Breast epithelium (tissue), 4 donors: ENCODE results near the gene RRP1. TPM values are rescaled to one million over a fixed set of nuclear protein-coding genes. Genes with fewer than 3 reads are reported as not detected.

Source experiments
- DNase-seq, 2 donors: peaks; one replicate each; pipeline ENCODE4 v3.0.0-alpha.2; 2019; ENCODE audit warnings: low spot score in 2 of 2
- H3K27ac ChIP-seq, 2 donors: fragments of 200-600 bp; sonication (generic) in 1 of 2; one replicate each; pipeline ENCODE4 v1.5.1; 2016 to 2019; ENCODE audit warnings: mild to moderate bottlenecking in 1 of 2
- H3K27me3 ChIP-seq, 2 donors: fragments of 200-600 bp; sonication (generic) in 1 of 2; one replicate each; pipeline versions ENCODE4 v1.5.1 to v1.6.0; 2017 to 2019; ENCODE audit warnings: control low read depth in 1 of 2, mild to moderate bottlenecking in 1 of 2
- H3K36me3 ChIP-seq: fragments of 200-600 bp; one replicate; pipeline ENCODE4 v1.5.1; 2019
- H3K4me1 ChIP-seq, 2 donors: fragments of 200-600 bp; sonication (generic); one replicate each; pipeline ENCODE4 v1.5.1; 2016 to 2019; ENCODE audit warnings: control low read depth in 1 of 2
- H3K4me3 ChIP-seq, 3 donors: fragments of 200-600 bp; sonication (generic); 1 replicate in 2 of 3; 2 replicates in 1 of 3; pipeline ENCODE4 v1.5.1; 2016 to 2019; ENCODE audit warnings: mild to moderate bottlenecking in 3 of 3, moderate library complexity in 2 of 3
- H3K9me3 ChIP-seq, 2 donors: fragments of 200-600 bp; sonication (generic) in 1 of 2; one replicate each; pipeline ENCODE4 v1.5.1; 2016 to 2019; ENCODE audit warnings: control low read depth in 1 of 2
- POLR2A ChIP-seq: fragments of 450-650 bp; IDR thresholded peaks from one replicate; pipeline ENCODE4 v1.6.1; 2016; ENCODE audit warnings: antibody characterized with exemption, mild to moderate bottlenecking, moderate library complexity
- POLR2AphosphoS5 ChIP-seq, 3 donors: sonication (generic); formaldehyde crosslinking; IDR thresholded peaks; one replicate each; pipeline ENCODE4 v1.6.1; 2017; ENCODE audit warnings: antibody characterized with exemption in 3 of 3
- intact Hi-C: fragments of 100-400 bp; cut with DNase I; formaldehyde crosslinking; loops from one replicate; pipeline ENCODE4 v1.15.1; 2023; ENCODE audit warnings: low total_unique reads
- total RNA-seq, 3 donors: library from RNA; depleted of rRNA; stranded (reverse); fragments of >200 nt; gene quantifications; one replicate each; pipeline ENCODE4 v1.1.0, GENCODE V29; 2016
- TF ChIP-seq, protein P1 (sequence below), 3 donors: fragments of 450-650 bp; IDR thresholded peaks; one replicate each; pipeline ENCODE4 v1.5.1; 2016 to 2017; ENCODE audit warnings: antibody characterized with exemption in 3 of 3, mild to moderate bottlenecking in 3 of 3, moderate library complexity in 3 of 3

The RRP1 gene
- total RNA-seq, 3 donors from 2014 or later = 15.4 to 22.9 (median 16.5) TPM

DNA sequence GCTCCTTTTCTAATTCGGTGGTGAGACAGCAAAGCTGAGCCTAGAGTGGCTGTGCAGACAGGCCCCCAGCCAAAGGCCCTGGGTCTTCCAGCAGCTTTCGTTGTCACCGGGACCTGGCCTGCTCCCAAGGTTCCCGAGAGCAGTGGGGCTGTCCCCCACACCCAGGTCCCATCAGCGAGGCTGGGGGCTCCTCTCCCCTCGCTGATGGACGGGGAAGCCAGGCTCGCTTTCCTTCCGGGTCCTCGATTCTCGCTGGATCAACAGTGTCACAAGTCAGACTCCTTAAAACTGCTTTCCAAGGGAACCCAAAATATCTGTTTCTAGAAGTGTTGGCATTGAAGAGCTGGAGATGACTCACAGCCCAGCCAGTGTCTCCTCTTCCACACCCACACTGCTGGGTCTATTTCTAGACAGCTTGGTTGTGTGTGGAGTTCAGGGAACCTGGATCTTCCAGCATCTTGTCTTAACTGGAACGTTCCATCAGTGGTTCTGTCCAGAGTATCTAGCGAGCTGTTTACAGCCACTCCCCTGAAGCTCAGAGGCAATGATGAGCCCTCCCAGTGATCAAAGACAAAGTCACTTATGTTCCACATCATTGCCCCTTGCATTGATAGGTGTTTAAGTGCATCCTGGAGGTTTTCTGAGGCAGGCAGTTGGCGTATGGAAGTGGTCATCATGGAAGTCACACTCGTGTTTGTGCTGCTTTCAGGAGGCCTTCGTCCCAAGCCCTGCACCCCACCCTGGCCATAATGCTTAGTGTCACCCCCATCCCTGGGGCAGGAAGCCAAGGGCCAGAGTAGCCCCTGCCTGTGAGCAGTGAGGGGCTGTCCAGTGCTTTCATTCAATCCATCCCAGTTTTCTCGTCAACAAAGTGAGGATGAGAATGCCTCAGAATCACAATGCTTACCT is 35.2 kb downstream of the RRP1 start:
- no peak for DNase-seq
- H3K4me3 ChIP-seq = no peak overlapping the region

DNA sequence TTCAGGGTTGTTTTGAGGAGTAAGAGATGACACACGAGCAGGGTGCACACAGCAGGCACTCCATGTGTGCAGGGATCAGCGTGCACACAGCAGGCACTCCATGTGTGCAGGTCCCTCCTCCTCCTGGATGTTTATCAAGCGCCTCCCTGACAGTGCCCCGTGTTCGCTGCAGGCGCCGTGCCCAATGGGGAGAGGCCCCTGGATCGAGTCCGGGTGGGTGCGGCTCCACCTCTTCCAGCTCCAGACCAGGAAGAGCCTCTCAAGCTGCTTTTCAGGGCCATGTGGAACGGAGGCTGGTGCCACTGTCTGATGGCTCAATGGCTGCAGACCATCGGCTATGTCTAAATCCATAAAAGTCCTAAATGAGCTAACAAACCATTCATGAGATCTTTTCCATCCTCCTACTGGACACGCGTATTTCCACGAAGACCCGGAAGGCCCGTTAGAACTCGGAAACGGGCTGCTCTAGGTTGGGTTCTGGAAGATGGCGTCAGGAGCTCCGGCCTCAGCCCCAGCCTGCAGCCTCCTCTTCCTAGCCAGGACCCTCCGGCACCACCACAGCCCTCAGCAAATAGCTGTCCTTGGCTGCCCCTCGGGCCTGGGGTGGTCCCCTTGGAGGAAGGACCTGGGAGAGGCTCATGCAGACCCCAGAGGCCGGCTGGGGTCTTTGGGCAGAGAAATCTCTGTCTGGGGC is 36.0 kb downstream of the RRP1 start:
- intact Hi-C loops = no loop called here
- no peak for DNase-seq
- no peaks in the 10 kb centered on the region for H3K36me3 ChIP-seq

More for the DNA sequence above, 35.2 kb downstream of the RRP1 start:
- Histone ChIP-seq H3K36me3 (no peaks in the 10 kb centered on the region), H3K27ac (no peak overlapping the region), H3K27me3 (peaks cover 0 to 3% of the 10 kb centered on the region in 2 donors), H3K9me3 (no peaks in the 10 kb centered on the region), H3K4me1 (no peaks in the 10 kb centered on the region)
- intact Hi-C loops = no loop called here
- TF ChIP-seq POLR2AphosphoS5 (IDR thresholded peaks at IDR 0.05) (no peak), POLR2A (no peak)
- TF ChIP-seq, protein P1, sequence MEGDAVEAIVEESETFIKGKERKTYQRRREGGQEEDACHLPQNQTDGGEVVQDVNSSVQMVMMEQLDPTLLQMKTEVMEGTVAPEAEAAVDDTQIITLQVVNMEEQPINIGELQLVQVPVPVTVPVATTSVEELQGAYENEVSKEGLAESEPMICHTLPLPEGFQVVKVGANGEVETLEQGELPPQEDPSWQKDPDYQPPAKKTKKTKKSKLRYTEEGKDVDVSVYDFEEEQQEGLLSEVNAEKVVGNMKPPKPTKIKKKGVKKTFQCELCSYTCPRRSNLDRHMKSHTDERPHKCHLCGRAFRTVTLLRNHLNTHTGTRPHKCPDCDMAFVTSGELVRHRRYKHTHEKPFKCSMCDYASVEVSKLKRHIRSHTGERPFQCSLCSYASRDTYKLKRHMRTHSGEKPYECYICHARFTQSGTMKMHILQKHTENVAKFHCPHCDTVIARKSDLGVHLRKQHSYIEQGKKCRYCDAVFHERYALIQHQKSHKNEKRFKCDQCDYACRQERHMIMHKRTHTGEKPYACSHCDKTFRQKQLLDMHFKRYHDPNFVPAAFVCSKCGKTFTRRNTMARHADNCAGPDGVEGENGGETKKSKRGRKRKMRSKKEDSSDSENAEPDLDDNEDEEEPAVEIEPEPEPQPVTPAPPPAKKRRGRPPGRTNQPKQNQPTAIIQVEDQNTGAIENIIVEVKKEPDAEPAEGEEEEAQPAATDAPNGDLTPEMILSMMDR (IDR thresholded peaks at IDR 0.05) = no peak

DNA sequence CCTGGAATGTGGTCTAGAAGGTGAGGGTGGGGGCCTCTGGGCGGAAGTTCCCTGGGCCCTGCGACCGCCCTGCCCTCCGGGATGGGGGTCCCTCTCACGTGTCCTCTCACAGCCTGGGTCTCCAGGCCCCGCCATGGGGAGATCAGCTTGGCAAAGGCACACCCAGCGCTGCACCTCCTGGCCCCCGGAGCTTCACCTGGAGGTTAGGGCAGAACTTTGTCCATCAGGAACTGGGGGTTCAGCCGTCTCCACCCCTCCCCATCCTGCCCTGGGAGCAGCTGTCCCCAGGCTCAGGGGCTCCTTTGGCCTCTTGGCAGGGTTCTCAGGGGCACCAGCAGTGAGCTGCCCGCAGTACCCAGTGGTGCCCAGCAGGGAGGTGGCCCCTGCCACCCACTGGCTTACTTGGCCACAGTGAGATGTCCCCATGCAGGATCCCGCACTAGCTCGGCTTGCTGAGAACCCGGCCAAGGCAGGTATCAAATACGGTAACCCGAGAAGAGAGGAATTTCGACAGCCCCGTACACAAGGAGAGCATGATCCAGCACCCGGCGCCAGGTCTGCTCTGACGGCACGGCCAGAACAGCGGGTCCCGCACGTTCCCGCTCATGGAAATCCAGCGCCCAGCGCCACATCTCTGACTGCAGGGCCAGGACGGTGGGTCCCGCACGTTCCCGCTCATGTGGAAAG is 36.7 kb downstream of the RRP1 start:
- H3K27me3 ChIP-seq = peaks cover 0 to 9% of the 10 kb centered on the region in 2 donors
- DNase-seq = no peak
- H3K9me3 ChIP-seq = no peaks in the 10 kb centered on the region
- TF ChIP-seq, protein P1 (IDR thresholded peaks at IDR 0.05) = no peak
- TF ChIP-seq POLR2AphosphoS5 (IDR thresholded peaks at IDR 0.05) (no peak), POLR2A (no peak)
- no peaks in the 10 kb centered on the region for H3K4me1 ChIP-seq
- no peak overlapping the region for H3K4me3 ChIP-seq
- H3K27ac ChIP-seq = no peak overlapping the region
- no peaks in the 10 kb centered on the region for H3K36me3 ChIP-seq
- intact Hi-C loops = no loop called here

More for the DNA sequence above, 36.0 kb downstream of the RRP1 start:
- TF ChIP-seq POLR2AphosphoS5 (IDR thresholded peaks at IDR 0.05) (no peak), POLR2A (no peak)
- TF ChIP-seq, protein P1 (IDR thresholded peaks at IDR 0.05) = no peak
- Histone ChIP-seq H3K4me3 (no peak overlapping the region), H3K27me3 (peaks cover 0 to 7% of the 10 kb centered on the region in 2 donors), H3K4me1 (no peaks in the 10 kb centered on the region), H3K9me3 (no peaks in the 10 kb centered on the region), H3K27ac (no peak overlapping the region)

DNA sequence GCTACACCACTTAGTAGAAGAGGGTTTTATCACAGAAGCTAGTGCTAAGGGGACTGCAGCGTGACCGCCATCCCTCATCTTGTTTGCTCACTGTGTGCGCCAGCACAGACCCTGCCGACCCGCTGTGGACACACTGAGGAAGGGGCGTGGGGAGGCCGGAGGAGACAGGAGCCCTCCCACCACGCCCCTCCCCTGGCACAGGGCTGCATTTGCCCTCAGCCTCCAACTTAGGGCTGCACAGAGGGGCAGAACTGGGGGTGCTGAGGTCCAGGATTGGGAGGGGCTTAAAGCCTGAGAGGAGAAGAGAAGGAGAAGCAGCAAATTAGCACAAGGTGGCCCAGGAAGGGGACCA is 37.2 kb downstream of the RRP1 start:
- no peak overlapping the region for H3K4me3 ChIP-seq
- TF ChIP-seq, protein P1 (IDR thresholded peaks at IDR 0.05) = no peak
- TF ChIP-seq POLR2A (no peak), POLR2AphosphoS5 (IDR thresholded peaks at IDR 0.05) (no peak)
- H3K27me3 ChIP-seq = peaks cover 0 to 12% of the 10 kb centered on the region in 2 donors
- intact Hi-C loops = no loop called here
- H3K27ac ChIP-seq = no peak overlapping the region
- H3K4me1 ChIP-seq = no peaks in the 10 kb centered on the region
- DNase-seq = no peak
- H3K36me3 ChIP-seq = no peaks in the 10 kb centered on the region
- H3K9me3 ChIP-seq = no peaks in the 10 kb centered on the region
